Stimulated activated CD4-positive, alpha-beta T cell treated with anti-CD3 and anti-CD28 coated beads, Interleukin-12 subunit alpha, Interleukin-12 subunit beta, amount 100 ng/mL, for 24 hours (primary cell): ENCODE data around the gene BIRC5.

Source experiments
- DNase-seq, 2 experiments: peaks; one replicate each; pipeline ENCODE4 v3.0.0-alpha.2; 2020; ENCODE audit warnings: low read depth in 2 of 2

BIRC5 gene

DNA sequence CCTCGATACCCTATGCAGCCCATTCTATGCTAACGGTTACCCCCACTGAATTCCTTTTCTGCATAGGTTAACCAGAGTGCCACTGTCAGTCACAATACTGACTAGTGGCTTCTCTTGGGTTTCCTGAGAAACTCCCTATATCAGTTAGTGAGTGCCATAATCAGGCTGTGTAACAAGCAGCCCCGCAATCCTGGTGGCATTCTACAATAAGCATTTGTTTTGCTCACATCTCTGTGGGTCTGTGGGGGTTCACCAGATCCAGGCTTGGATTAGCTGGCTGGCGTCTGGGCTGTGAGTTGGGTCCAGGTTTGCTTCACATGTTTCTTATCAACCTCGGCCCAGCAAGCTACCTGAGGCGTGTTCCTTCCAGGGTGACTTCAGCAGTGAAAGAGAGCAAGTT lies 59.8 kb downstream of the BIRC5 start:
- DNase-seq, result no peak
